Activated T-helper 1 cell treated with anti-CD3 and anti-CD28 coated beads, Interleukin-12 subunit alpha, Interleukin-12 subunit beta, Interleukin-2, Interleukin-4 antibody, amounts not matched to agents 30 ng/mL and 10 ng/mL and 1 ng/mL, durations not matched to agents 14 hours and 24 hours and 36 hours (primary cell): ENCODE measurements around the gene SPO11. TPM values are rescaled to one million over a fixed set of nuclear protein-coding genes. Genes with fewer than 3 reads are reported as not detected.

Experiments used
- total RNA-seq: library from RNA; stranded (reverse); gene quantifications from 2 replicates; pipeline ENCODE4 v1.2.3, GENCODE V29; 2022

The SPO11 gene
- total RNA-seq, 1 donor from 2014 or later = not detected

Other genes starting within 250 kb of the SPO11 start
- 0.12 and 0.21 TPM in 2 replicates for gene BMP7, start 63.2 kb upstream of the SPO11 start, total RNA-seq
- 54.4 and 59.2 TPM in 2 replicates for gene RAE1, start 21.5 kb downstream of the SPO11 start, total RNA-seq
- gene RBM38, start 61.6 kb downstream of the SPO11 start, total RNA-seq = 90.4 and 92.5 TPM in 2 replicates
- not detected in 2 replicates for gene CTCFL, start 195.3 kb downstream of the SPO11 start, total RNA-seq
- not detected in 2 replicates for gene PCK1, start 231.3 kb downstream of the SPO11 start, total RNA-seq